HepG2 (cell line): Measurements from ENCODE around the gene DNAH8.

Experiments
- POLR2A ChIP-seq, 2 experiments: IDR thresholded peaks; 2 replicates each; pipeline ENCODE4 v1.6.1; 2011; ENCODE audit warnings: low read depth in 2 of 2, low read length in 2 of 2, mild to moderate bottlenecking in 1 of 2, moderate library complexity in 1 of 2; ENCODE audit not compliant: insufficient read depth in 1 of 2
- POLR2AphosphoS5 ChIP-seq: IDR thresholded peaks from 2 replicates; pipeline ENCODE4 v1.6.1; 2012; ENCODE audit warnings: low read depth, low read length
- RAD51 ChIP-seq: fragments of 450-650 bp; IDR thresholded peaks from 2 replicates; pipeline ENCODE4 v1.6.1; 2016; ENCODE audit warnings: borderline replicate concordance
- REPIN1 ChIP-seq: sonication (generic); formaldehyde crosslinking; IDR thresholded peaks from 2 replicates; pipeline ENCODE4 v1.8.0; 2022; ENCODE audit warnings: missing genetic modification reagents, low read depth, mild to moderate bottlenecking, borderline replicate concordance
- TEAD3 ChIP-seq: optimal IDR thresholded peaks from 2 replicates; pipeline ENCODE3; 2016; ENCODE audit warnings: borderline replicate concordance
- ZNF354B ChIP-seq: sonication (generic); formaldehyde crosslinking; IDR thresholded peaks from 2 replicates; pipeline ENCODE4 v1.8.0; 2022; ENCODE audit warnings: mild to moderate bottlenecking, missing genetic modification reagents
- ZNF556 ChIP-seq: sonication (generic); formaldehyde crosslinking; IDR thresholded peaks from 2 replicates; pipeline ENCODE4 v1.4.0; 2020; ENCODE audit warnings: mild to moderate bottlenecking, missing genetic modification reagents, borderline replicate concordance
- TF ChIP-seq, protein P1 (sequence below): sonication (generic); formaldehyde crosslinking; IDR thresholded peaks from 2 replicates; pipeline ENCODE4 v1.4.0; 2020; ENCODE audit warnings: missing genetic modification reagents
- TF ChIP-seq, protein P2 (sequence below): sonication (generic); formaldehyde crosslinking; IDR thresholded peaks from 2 replicates; pipeline ENCODE4 v1.4.0; 2020; ENCODE audit warnings: missing genetic modification reagents, mild to moderate bottlenecking, borderline replicate concordance
- TF ChIP-seq, protein P3 (sequence below): IDR thresholded peaks from 2 replicates; pipeline ENCODE4 v1.6.1; 2012; ENCODE audit warnings: inconsistent platforms

DNA sequence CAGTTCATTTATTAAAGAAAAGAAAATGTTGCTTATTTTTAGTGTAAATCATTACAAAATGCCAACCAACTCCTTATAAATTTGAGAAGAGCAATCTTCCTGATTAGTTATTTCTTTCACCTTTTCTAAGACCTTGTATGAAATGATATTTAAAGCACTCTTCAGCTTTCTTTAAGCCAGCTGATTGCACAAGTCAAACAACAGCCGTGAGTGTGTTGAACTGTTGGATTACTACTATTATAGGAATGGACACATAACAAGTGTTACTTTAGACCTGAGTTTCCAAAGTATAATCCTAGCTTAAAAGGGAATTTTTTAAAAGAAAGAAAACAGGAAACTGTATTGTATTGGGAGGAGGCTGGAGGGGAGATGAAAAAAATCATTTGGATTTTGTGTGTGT lies 306.7 kb downstream of the DNAH8 start:
- TF ChIP-seq, protein P1, sequence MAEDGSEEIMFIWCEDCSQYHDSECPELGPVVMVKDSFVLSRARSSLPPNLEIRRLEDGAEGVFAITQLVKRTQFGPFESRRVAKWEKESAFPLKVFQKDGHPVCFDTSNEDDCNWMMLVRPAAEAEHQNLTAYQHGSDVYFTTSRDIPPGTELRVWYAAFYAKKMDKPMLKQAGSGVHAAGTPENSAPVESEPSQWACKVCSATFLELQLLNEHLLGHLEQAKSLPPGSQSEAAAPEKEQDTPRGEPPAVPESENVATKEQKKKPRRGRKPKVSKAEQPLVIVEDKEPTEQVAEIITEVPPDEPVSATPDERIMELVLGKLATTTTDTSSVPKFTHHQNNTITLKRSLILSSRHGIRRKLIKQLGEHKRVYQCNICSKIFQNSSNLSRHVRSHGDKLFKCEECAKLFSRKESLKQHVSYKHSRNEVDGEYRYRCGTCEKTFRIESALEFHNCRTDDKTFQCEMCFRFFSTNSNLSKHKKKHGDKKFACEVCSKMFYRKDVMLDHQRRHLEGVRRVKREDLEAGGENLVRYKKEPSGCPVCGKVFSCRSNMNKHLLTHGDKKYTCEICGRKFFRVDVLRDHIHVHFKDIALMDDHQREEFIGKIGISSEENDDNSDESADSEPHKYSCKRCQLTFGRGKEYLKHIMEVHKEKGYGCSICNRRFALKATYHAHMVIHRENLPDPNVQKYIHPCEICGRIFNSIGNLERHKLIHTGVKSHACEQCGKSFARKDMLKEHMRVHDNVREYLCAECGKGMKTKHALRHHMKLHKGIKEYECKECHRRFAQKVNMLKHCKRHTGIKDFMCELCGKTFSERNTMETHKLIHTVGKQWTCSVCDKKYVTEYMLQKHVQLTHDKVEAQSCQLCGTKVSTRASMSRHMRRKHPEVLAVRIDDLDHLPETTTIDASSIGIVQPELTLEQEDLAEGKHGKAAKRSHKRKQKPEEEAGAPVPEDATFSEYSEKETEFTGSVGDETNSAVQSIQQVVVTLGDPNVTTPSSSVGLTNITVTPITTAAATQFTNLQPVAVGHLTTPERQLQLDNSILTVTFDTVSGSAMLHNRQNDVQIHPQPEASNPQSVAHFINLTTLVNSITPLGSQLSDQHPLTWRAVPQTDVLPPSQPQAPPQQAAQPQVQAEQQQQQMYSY (CRISPR knock-in tag) = no peak
- TF ChIP-seq, protein P2, sequence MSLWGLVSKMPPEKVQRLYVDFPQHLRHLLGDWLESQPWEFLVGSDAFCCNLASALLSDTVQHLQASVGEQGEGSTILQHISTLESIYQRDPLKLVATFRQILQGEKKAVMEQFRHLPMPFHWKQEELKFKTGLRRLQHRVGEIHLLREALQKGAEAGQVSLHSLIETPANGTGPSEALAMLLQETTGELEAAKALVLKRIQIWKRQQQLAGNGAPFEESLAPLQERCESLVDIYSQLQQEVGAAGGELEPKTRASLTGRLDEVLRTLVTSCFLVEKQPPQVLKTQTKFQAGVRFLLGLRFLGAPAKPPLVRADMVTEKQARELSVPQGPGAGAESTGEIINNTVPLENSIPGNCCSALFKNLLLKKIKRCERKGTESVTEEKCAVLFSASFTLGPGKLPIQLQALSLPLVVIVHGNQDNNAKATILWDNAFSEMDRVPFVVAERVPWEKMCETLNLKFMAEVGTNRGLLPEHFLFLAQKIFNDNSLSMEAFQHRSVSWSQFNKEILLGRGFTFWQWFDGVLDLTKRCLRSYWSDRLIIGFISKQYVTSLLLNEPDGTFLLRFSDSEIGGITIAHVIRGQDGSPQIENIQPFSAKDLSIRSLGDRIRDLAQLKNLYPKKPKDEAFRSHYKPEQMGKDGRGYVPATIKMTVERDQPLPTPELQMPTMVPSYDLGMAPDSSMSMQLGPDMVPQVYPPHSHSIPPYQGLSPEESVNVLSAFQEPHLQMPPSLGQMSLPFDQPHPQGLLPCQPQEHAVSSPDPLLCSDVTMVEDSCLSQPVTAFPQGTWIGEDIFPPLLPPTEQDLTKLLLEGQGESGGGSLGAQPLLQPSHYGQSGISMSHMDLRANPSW (CRISPR knock-in tag) = no peak
- no peak for TF ChIP-seq ZNF354B (CRISPR knock-in tag)
- no peak for TF ChIP-seq POLR2AphosphoS5
- TF ChIP-seq POLR2A (IDR thresholded peaks at IDR 0.05; ENCODE audit: insufficient read depth in 1 of 2, low read depth in 2 of 2, low read length in 2 of 2) = no peak
- no peak for TF ChIP-seq REPIN1 (CRISPR knock-in tag)
- no peak for TF ChIP-seq RAD51
- no peak for TF ChIP-seq TEAD3
- TF ChIP-seq, protein P3, sequence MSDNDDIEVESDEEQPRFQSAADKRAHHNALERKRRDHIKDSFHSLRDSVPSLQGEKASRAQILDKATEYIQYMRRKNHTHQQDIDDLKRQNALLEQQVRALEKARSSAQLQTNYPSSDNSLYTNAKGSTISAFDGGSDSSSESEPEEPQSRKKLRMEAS = no peak
- TF ChIP-seq ZNF556 = no peak
